HepG2 (cell line): ENCODE measurements around the gene RHOT2. TPM values are rescaled to one million over a fixed set of nuclear protein-coding genes. Genes with fewer than 3 reads are reported as not detected.

Experiments
- ATF3 ChIP-seq: sonication (generic); formaldehyde crosslinking; IDR thresholded peaks from 2 replicates; pipeline ENCODE4 v1.4.0; 2020; ENCODE audit warnings: missing genetic modification reagents
- CCDC6 ChIP-seq: sonication (generic); formaldehyde crosslinking; IDR thresholded peaks from 2 replicates; pipeline ENCODE4 v1.8.1; 2022; ENCODE audit warnings: mild to moderate bottlenecking, missing genetic modification reagents, moderate library complexity
- CREB3 ChIP-seq: sonication (generic); formaldehyde crosslinking; IDR thresholded peaks from 2 replicates; pipeline ENCODE4 v1.5.0; 2020; ENCODE audit warnings: missing genetic modification reagents
- KLF12 ChIP-seq: sonication (generic); formaldehyde crosslinking; IDR thresholded peaks from 2 replicates; pipeline ENCODE4 v1.4.0; 2020; ENCODE audit warnings: missing genetic modification reagents, borderline replicate concordance
- MZF1 ChIP-seq: sonication (generic); formaldehyde crosslinking; IDR thresholded peaks from 2 replicates; pipeline ENCODE4 v1.8.1; 2023; ENCODE audit warnings: mild to moderate bottlenecking, missing genetic modification reagents, borderline replicate concordance
- PBX2 ChIP-seq: IDR thresholded peaks from 2 replicates; pipeline ENCODE4 v1.6.1; 2016; ENCODE audit warnings: control low read depth
- PITX1 ChIP-seq: sonication (generic); formaldehyde crosslinking; IDR thresholded peaks from 2 replicates; pipeline ENCODE4 v1.5.1; 2020; ENCODE audit warnings: mild to moderate bottlenecking, missing genetic modification reagents
- PPARG ChIP-seq: conservative IDR thresholded peaks from 2 replicates; pipeline ENCODE4 v1.6.1; 2016; ENCODE audit warnings: missing biosample characterization, missing genetic modification reagents
- REST ChIP-seq, 2 experiments: IDR thresholded peaks; 2 replicates each; pipeline ENCODE4 v1.6.1; 2011 to 2012; ENCODE audit warnings: low read length in 2 of 2, borderline replicate concordance in 1 of 2, low read depth in 1 of 2, mild to moderate bottlenecking in 1 of 2, moderate library complexity in 1 of 2
- RFXANK ChIP-seq: IDR thresholded peaks from 2 replicates; pipeline ENCODE4 v1.6.1; 2016
- THAP8 ChIP-seq: sonication (generic); formaldehyde crosslinking; IDR thresholded peaks from 2 replicates; pipeline ENCODE4 v1.5.1; 2020; ENCODE audit warnings: missing genetic modification reagents, mild to moderate bottlenecking, borderline replicate concordance
- ZBTB39 ChIP-seq: sonication (generic); formaldehyde crosslinking; IDR thresholded peaks from 2 replicates; pipeline ENCODE4 v1.5.0; 2020; ENCODE audit warnings: missing genetic modification reagents
- ZNF10 ChIP-seq: sonication (generic); formaldehyde crosslinking; IDR thresholded peaks from 2 replicates; pipeline ENCODE4 v1.4.0; 2020; ENCODE audit warnings: mild to moderate bottlenecking, low read depth, missing genetic modification reagents, borderline replicate concordance
- ZNF160 ChIP-seq: sonication (generic); formaldehyde crosslinking; IDR thresholded peaks from 2 replicates; pipeline ENCODE4 v1.8.0; 2022; ENCODE audit warnings: mild to moderate bottlenecking, inconsistent platforms, missing genetic modification reagents
- ZNF225 ChIP-seq: sonication (generic); formaldehyde crosslinking; IDR thresholded peaks from 2 replicates; pipeline ENCODE4 v1.4.0; 2020; ENCODE audit warnings: mild to moderate bottlenecking, missing genetic modification reagents
- ZNF281 ChIP-seq: sonication (generic); formaldehyde crosslinking; IDR thresholded peaks from 2 replicates; pipeline ENCODE4 v1.4.0; 2020; ENCODE audit warnings: missing genetic modification reagents, borderline replicate concordance
- ZNF510 ChIP-seq: sonication (generic); formaldehyde crosslinking; IDR thresholded peaks from 2 replicates; pipeline ENCODE4 v1.4.0; 2020; ENCODE audit warnings: low read depth, mild to moderate bottlenecking, missing genetic modification reagents
- polyA plus RNA-seq, 8 experiments: library from polyadenylated mRNA; depleted of rRNA in 3 of 8; stranded (reverse) in 7 of 8; unstranded in 1 of 8; fragments of >200 nt; fragmentation: Illumina TruSeq in 4 of 8; extraction: Trizol in 4 of 8; gene quantifications; 2 replicates each; pipeline versions ENCODE4 v1.2.1 to v1.2.3, GENCODE V29; 2011 to 2016; ENCODE audit warnings: low read depth in 4 of 8, missing spikeins in 1 of 8, mixed read lengths in 1 of 8; ENCODE audit not compliant: insufficient read depth in 1 of 8
- total RNA-seq, 5 experiments: library from RNA; depleted of rRNA; stranded (reverse); fragments of >200 nt; fragmentation: Illumina TruSeq; extraction: Trizol; gene quantifications; 2 replicates each; pipeline ENCODE4 v1.2.3, GENCODE V29; 2016; ENCODE audit warnings: low read depth in 1 of 5

Gene RHOT2
- total and polyA plus RNA-seq, 2 of the 13 experiments (the other 11 are each of a cell fraction or from before 2014, with no cell fraction given): 63.6 to 76.9 TPM

- no peak for TF ChIP-seq THAP8 (CRISPR knock-in tag)
- no peak for TF ChIP-seq KLF12
- TF ChIP-seq PITX1 (CRISPR knock-in tag): no peak
- no peak for TF ChIP-seq ZNF10 (CRISPR knock-in tag)
- TF ChIP-seq ZBTB39 (CRISPR knock-in tag): no peak
- no peak for TF ChIP-seq ATF3 (CRISPR knock-in tag)
- TF ChIP-seq PPARG (CRISPR knock-in tag): peak; percentile 61; the same call in 1 of the 2 replicates
- TF ChIP-seq REST (IDR thresholded peaks at IDR 0.05; ENCODE audit: borderline replicate concordance in 1 of 2, low read depth in 1 of 2, low read length in 2 of 2): no peak
- TF ChIP-seq MZF1 (CRISPR knock-in tag): no peak
- no peak for TF ChIP-seq PBX2 (CRISPR knock-in tag)
- TF ChIP-seq ZNF225 (CRISPR knock-in tag): no peak
- TF ChIP-seq RFXANK (CRISPR knock-in tag): no peak
- no peak for TF ChIP-seq CREB3 (CRISPR knock-in tag)
- no peak for TF ChIP-seq ZNF160 (CRISPR knock-in tag)
- no peak; the same call in 1 of the 2 replicates for TF ChIP-seq ZNF281
- no peak for TF ChIP-seq ZNF510 (CRISPR knock-in tag)
- TF ChIP-seq CCDC6 (CRISPR knock-in tag): no peak
These were observed 19.7 kb upstream of the RHOT2 start (continued) for GRCh38 chr16:648071-648780.
